HFFc6 (cell line): Measurements from ENCODE around the gene GIGYF2. TPM values are rescaled to one million over a fixed set of nuclear protein-coding genes. Genes with fewer than 3 reads are reported as not detected.

ENCODE experiments used
- DNase-seq: peaks from one replicate; pipeline ENCODE4 v3.0.0-alpha.2; 2018
- H3K27ac Mint-ChIP-seq: 2 replicates; pipeline ENCODE4 v1.8.0; 2020; ENCODE audit warnings: mild to moderate bottlenecking, mixed read lengths
- H3K27me3 Mint-ChIP-seq: 2 replicates; pipeline ENCODE4 v1.8.0; 2021; ENCODE audit warnings: mild to moderate bottlenecking, moderate library complexity, mixed read lengths; ENCODE audit not compliant: insufficient read depth
- H3K36me3 Mint-ChIP-seq: 2 replicates; pipeline ENCODE4 v1.8.0; 2021; ENCODE audit warnings: low read depth, mixed read lengths
- H3K4me1 Mint-ChIP-seq: 2 replicates; pipeline ENCODE4 v1.8.0; 2020; ENCODE audit warnings: low read depth, mixed read lengths
- H3K4me3 Mint-ChIP-seq: 2 replicates; pipeline ENCODE4 v1.8.0; 2020; ENCODE audit warnings: mild to moderate bottlenecking, moderate library complexity, mixed read lengths
- H3K9me3 Mint-ChIP-seq: 2 replicates; pipeline ENCODE4 v1.8.0; 2020; ENCODE audit warnings: mild to moderate bottlenecking, mixed read lengths
- CTCF ChIP-seq: fragments of 200-600 bp; sonication (generic); IDR thresholded peaks from 2 replicates; pipeline ENCODE4 v1.5.0; 2021; ENCODE audit warnings: antibody characterized with exemption, mild to moderate bottlenecking
- total RNA-seq, 6 experiments: library from RNA; stranded (reverse); fragmentation: NEBNext Ultra II Directional; extraction: Animal tissue kit (Norgen Biotek cat#: 25700); gene quantifications; 2 replicates in 1 of 6; 3 replicates in 5 of 6; pipeline ENCODE4 v1.2.3, GENCODE V29; 2021

The GIGYF2 gene
- total RNA-seq, 6 experiments from 2014 or later = 36.9 to 44.6 (median 42.3) TPM

- Mint-ChIP-seq H3K27ac (no peak overlapping the region), H3K27me3 (no peaks in the 10 kb centered on the region; the same call in 1 of the 2 replicates), H3K4me3 (no peak overlapping the region), H3K4me1 (no peaks in the 10 kb centered on the region), H3K9me3 (no peaks in the 10 kb centered on the region), H3K36me3 (peaks cover 13% of the 10 kb centered on the region; the same call in 1 of the 2 replicates)
- TF ChIP-seq CTCF = no peak
- DNase-seq = no peak
These were observed 112.4 kb downstream of the GIGYF2 start for GRCh38 chr2:232809349-232810124.

DNA sequence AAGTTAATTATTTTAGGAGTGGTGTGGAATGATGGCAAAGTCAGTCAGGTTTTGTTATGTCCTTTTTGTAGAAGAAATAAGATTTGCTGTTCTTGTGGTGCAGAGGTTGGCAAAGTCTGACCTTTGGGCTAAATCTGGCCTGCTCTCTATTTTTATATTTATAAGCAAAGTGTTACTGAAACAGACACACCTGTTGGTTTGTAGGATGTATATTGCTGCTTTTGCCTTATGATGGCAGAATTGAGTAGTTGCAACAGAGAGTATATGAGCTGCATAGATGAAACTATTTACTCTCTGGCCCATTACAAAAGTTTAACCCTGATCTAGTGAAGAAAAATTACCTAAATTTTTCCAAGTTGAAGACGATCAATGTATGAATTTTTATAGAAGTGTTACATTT is 113.3 kb downstream of the GIGYF2 start:
- no peaks in the 10 kb centered on the region for H3K9me3 Mint-ChIP-seq
- no peak for DNase-seq
- H3K36me3 Mint-ChIP-seq = peaks cover 18% of the 10 kb centered on the region; the same call in 1 of the 2 replicates
- H3K27ac Mint-ChIP-seq = no peak overlapping the region
- no peaks in the 10 kb centered on the region for H3K4me1 Mint-ChIP-seq
- H3K4me3 Mint-ChIP-seq = no peak overlapping the region
- no peak for TF ChIP-seq CTCF
- no peaks in the 10 kb centered on the region; the same call in 1 of the 2 replicates for H3K27me3 Mint-ChIP-seq

- Mint-ChIP-seq H3K36me3 (peaks cover 38% of the 10 kb centered on the region), H3K9me3 (no peaks in the 10 kb centered on the region), H3K27me3 (no peaks in the 10 kb centered on the region), H3K4me1 (no peaks in the 10 kb centered on the region), H3K4me3 (no peak overlapping the region), H3K27ac (no peak overlapping the region)
- no peak for DNase-seq
- no peak for TF ChIP-seq CTCF
These were observed 118.4 kb downstream of the GIGYF2 start for GRCh38 chr2:232815569-232815968.

- DNase-seq = no peak
- Mint-ChIP-seq H3K4me3 (no peak overlapping the region), H3K27me3 (no peaks in the 10 kb centered on the region), H3K36me3 (peaks cover 34% of the 10 kb centered on the region), H3K27ac (no peak overlapping the region), H3K9me3 (no peaks in the 10 kb centered on the region), H3K4me1 (no peaks in the 10 kb centered on the region)
- TF ChIP-seq CTCF = no peak
These were observed 119.5 kb downstream of the GIGYF2 start for GRCh38 chr2:232816657-232817056.

DNA sequence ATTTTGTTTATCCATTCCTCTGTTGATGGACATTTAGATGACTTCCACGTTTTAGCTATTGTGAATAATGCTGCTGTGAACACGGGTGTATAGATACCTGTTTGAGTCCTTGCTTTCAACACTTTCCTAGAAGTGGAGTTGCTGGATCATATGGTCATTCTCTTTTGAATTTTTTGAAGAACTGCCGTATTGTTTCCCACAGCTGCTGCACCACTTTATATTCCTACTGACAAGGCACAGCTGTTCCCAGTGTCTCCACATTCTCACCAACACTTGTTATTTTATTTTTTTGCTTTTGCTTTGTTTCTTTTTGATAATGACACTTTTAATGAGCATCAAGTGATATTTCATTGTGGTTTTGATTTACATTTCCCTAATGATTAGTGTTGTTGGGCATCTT is 120.6 kb downstream of the GIGYF2 start:
- no peak for DNase-seq
- H3K4me3 Mint-ChIP-seq = no peak overlapping the region
- TF ChIP-seq CTCF = no peak
- no peaks in the 10 kb centered on the region for H3K27me3 Mint-ChIP-seq
- H3K36me3 Mint-ChIP-seq = peaks cover 30% of the 10 kb centered on the region
- H3K4me1 Mint-ChIP-seq = no peaks in the 10 kb centered on the region
- H3K27ac Mint-ChIP-seq = no peak overlapping the region
- no peaks in the 10 kb centered on the region for H3K9me3 Mint-ChIP-seq
